Stimulated activated CD8-positive, alpha-beta memory T cell treated with anti-CD3 and anti-CD28 coated beads, Interleukin-2, amount 100 ng/mL, for 1 hour (primary cell): ENCODE data around the gene TMEM151B.
A peak's percentile ranks its signal among the peaks of the same experiment; 100 is the strongest.
"Not testable (repeated sequence)": the region's sequence is repeated elsewhere in the genome, so short reads cannot be mapped to it uniquely, and the experiment has no call there.

Experiments
- DNase-seq, 2 donors: peaks; one replicate each; pipeline ENCODE4 v3.0.0-alpha.2; 2020; ENCODE audit warnings: low read depth in 2 of 2

The TMEM151B gene

GRCh38 chr6:44269921-44270525, at the start of gene TMEM151B:
Gene TMEM151B (plus strand): TSS chr6:44270450. CDS start chr6:44270743, 293 bp downstream.
- DNase-seq, result no peak

- no peak for DNase-seq
Observed at GRCh38 chr6:44220913-44221290, 49.3 kb upstream of the TMEM151B start.

GRCh38 chr6:44221291-44221960, 48.8 kb upstream of the TMEM151B start:
- peak; percentile 35 to 50 for DNase-seq

GRCh38 chr6:44221961-44222335, 48.3 kb upstream of the TMEM151B start:
- no peak for DNase-seq

GRCh38 chr6:44222486-44223318, 47.5 kb upstream of the TMEM151B start:
- DNase-seq, result no peak

- DNase-seq, result peak; percentile 62 to 75
Observed at GRCh38 chr6:44223319-44224028, 46.8 kb upstream of the TMEM151B start, which contains the start of gene SLC29A1. Gene SLC29A1 (plus strand): TSS chr6:44223595. CDS start chr6:44227314, 3,719 bp downstream.

- no peak for DNase-seq
Observed at GRCh38 chr6:44224029-44224964, 46.0 kb upstream of the TMEM151B start.

GRCh38 chr6:44224965-44225305, 45.3 kb upstream of the TMEM151B start:
- DNase-seq, result no peak

- no peak for DNase-seq
Observed at GRCh38 chr6:44225579-44226325, 44.5 kb upstream of the TMEM151B start.

GRCh38 chr6:44226368-44227147, 43.7 kb upstream of the TMEM151B start:
- DNase-seq, result no peak

GRCh38 chr6:44227148-44227793, 43.0 kb upstream of the TMEM151B start:
- DNase-seq, result no peak

- no peak for DNase-seq
Observed at GRCh38 chr6:44228031-44228430, 42.2 kb upstream of the TMEM151B start.

- DNase-seq, result no peak
Observed at GRCh38 chr6:44228433-44228832, 41.8 kb upstream of the TMEM151B start.

- DNase-seq, result no peak
Observed at GRCh38 chr6:44228836-44229235, 41.4 kb upstream of the TMEM151B start.

GRCh38 chr6:44229376-44230033, 40.7 kb upstream of the TMEM151B start:
- DNase-seq, result no peak

- no peak for DNase-seq
Observed at GRCh38 chr6:44230034-44230675, 40.1 kb upstream of the TMEM151B start.

- not testable (repeated sequence) for DNase-seq
Observed at GRCh38 chr6:44231426-44231825, 38.8 kb upstream of the TMEM151B start.
